ENCODE results near the gene SKAP1.

SKAP1 gene

GRCh38 chr17:48388955-48389743, 40.9 kb downstream of the SKAP1 start:
- peak; percentile 95 for DNase-seq (ENCODE audit: low read depth, low spot score)
- peak overlapping the region; percentile 52; the same call in 1 of the 2 replicates for H3K4me3 ChIP-seq
- no peak for TF ChIP-seq EZH2 (IDR thresholded peaks at IDR 0.05)
- peak; percentile 19 for TF ChIP-seq FOXP2 (optimal IDR thresholded peaks at IDR 0.05; ENCODE audit: control extremely low read depth, extremely low read length, insufficient read depth)
- no peak overlapping the region for H3K9ac ChIP-seq (ENCODE audit: insufficient read length)
- no peaks in the 10 kb centered on the region for H3K36me3 ChIP-seq (ENCODE audit: insufficient read depth, low read length)
- no peaks in the 10 kb centered on the region for H3K9me3 ChIP-seq (ENCODE audit: low read depth, low read length)
- peak overlapping the region; percentile 45; the same call in 1 of the 2 replicates for H3K27ac ChIP-seq

- no peaks in the 10 kb centered on the region for H3K36me3 ChIP-seq (ENCODE audit: insufficient read depth, low read length)
- H3K9ac ChIP-seq (ENCODE audit: insufficient read length) = no peak overlapping the region
- H3K9me3 ChIP-seq (ENCODE audit: low read depth, low read length) = no peaks in the 10 kb centered on the region
- H3K4me3 ChIP-seq = no peak overlapping the region
- H3K27ac ChIP-seq = no peak overlapping the region
- TF ChIP-seq EZH2 (IDR thresholded peaks at IDR 0.05) (no peak), FOXP2 (optimal IDR thresholded peaks at IDR 0.05; ENCODE audit: control extremely low read depth, extremely low read length, insufficient read depth) (no peak), POLR2AphosphoS5 (IDR thresholded peaks at IDR 0.05; ENCODE audit: borderline replicate concordance, low read depth, low read length) (no peak)
- no peak for DNase-seq (ENCODE audit: low read depth, low spot score)
These were observed 43.2 kb downstream of the SKAP1 start for GRCh38 chr17:48386826-48387225.

- H3K9me3 ChIP-seq (ENCODE audit: low read depth, low read length) = no peaks in the 10 kb centered on the region
- no peak overlapping the region for H3K9ac ChIP-seq (ENCODE audit: insufficient read length)
- H3K4me3 ChIP-seq = no peak overlapping the region
- H3K27ac ChIP-seq = no peak overlapping the region
- no peaks in the 10 kb centered on the region for H3K36me3 ChIP-seq (ENCODE audit: insufficient read depth, low read length)
- no peak for DNase-seq (ENCODE audit: low read depth, low spot score)
- TF ChIP-seq POLR2AphosphoS5 (IDR thresholded peaks at IDR 0.05; ENCODE audit: borderline replicate concordance, low read depth, low read length) (no peak), FOXP2 (optimal IDR thresholded peaks at IDR 0.05; ENCODE audit: control extremely low read depth, extremely low read length, insufficient read depth) (no peak)
These were observed 44.7 kb downstream of the SKAP1 start for GRCh38 chr17:48385319-48385718.

- no peak for TF ChIP-seq POLR2AphosphoS5 (IDR thresholded peaks at IDR 0.05; ENCODE audit: borderline replicate concordance, low read depth, low read length)
- no peak for TF ChIP-seq FOXP2 (optimal IDR thresholded peaks at IDR 0.05; ENCODE audit: control extremely low read depth, extremely low read length, insufficient read depth)
- no peak for TF ChIP-seq EZH2 (IDR thresholded peaks at IDR 0.05)
- Histone ChIP-seq H3K36me3 (ENCODE audit: insufficient read depth, low read length) (no peaks in the 10 kb centered on the region), H3K9me3 (ENCODE audit: low read depth, low read length) (no peaks in the 10 kb centered on the region), H3K27ac (no peak overlapping the region), H3K4me3 (no peak overlapping the region), H3K9ac (ENCODE audit: insufficient read length) (no peak overlapping the region)
- DNase-seq (ENCODE audit: low read depth, low spot score) = no peak
These were observed 45.9 kb downstream of the SKAP1 start for GRCh38 chr17:48384164-48384563.

- TF ChIP-seq FOXP2 (optimal IDR thresholded peaks at IDR 0.05; ENCODE audit: control extremely low read depth, extremely low read length, insufficient read depth) (no peak), EZH2 (IDR thresholded peaks at IDR 0.05) (no peak), POLR2AphosphoS5 (IDR thresholded peaks at IDR 0.05; ENCODE audit: borderline replicate concordance, low read depth, low read length) (no peak)
- Histone ChIP-seq H3K9ac (ENCODE audit: insufficient read length) (no peak overlapping the region), H3K36me3 (ENCODE audit: insufficient read depth, low read length) (no peaks in the 10 kb centered on the region), H3K27ac (no peak overlapping the region), H3K9me3 (ENCODE audit: low read depth, low read length) (no peaks in the 10 kb centered on the region), H3K4me3 (no peak overlapping the region)
- no peak for DNase-seq (ENCODE audit: low read depth, low spot score)
These were observed 47.0 kb downstream of the SKAP1 start for GRCh38 chr17:48382989-48383388.

- H3K27ac ChIP-seq = no peak overlapping the region
- DNase-seq (ENCODE audit: low read depth, low spot score) = no peak
- no peak overlapping the region for H3K9ac ChIP-seq (ENCODE audit: insufficient read length)
- H3K36me3 ChIP-seq (ENCODE audit: insufficient read depth, low read length) = no peaks in the 10 kb centered on the region
- H3K9me3 ChIP-seq (ENCODE audit: low read depth, low read length) = no peaks in the 10 kb centered on the region
- TF ChIP-seq FOXP2 (optimal IDR thresholded peaks at IDR 0.05; ENCODE audit: control extremely low read depth, extremely low read length, insufficient read depth) (no peak), POLR2AphosphoS5 (IDR thresholded peaks at IDR 0.05; ENCODE audit: borderline replicate concordance, low read depth, low read length) (no peak), EZH2 (IDR thresholded peaks at IDR 0.05) (no peak)
- no peak overlapping the region for H3K4me3 ChIP-seq
These were observed 51.2 kb downstream of the SKAP1 start for GRCh38 chr17:48378708-48379392.

GRCh38 chr17:48378238-48378637, 51.8 kb downstream of the SKAP1 start:
- H3K9me3 ChIP-seq (ENCODE audit: low read depth, low read length) = no peaks in the 10 kb centered on the region
- TF ChIP-seq FOXP2 (optimal IDR thresholded peaks at IDR 0.05; ENCODE audit: control extremely low read depth, extremely low read length, insufficient read depth) = no peak
- TF ChIP-seq EZH2 (IDR thresholded peaks at IDR 0.05) = no peak
- TF ChIP-seq POLR2AphosphoS5 (IDR thresholded peaks at IDR 0.05; ENCODE audit: borderline replicate concordance, low read depth, low read length) = no peak
- no peak overlapping the region for H3K9ac ChIP-seq (ENCODE audit: insufficient read length)
- H3K4me3 ChIP-seq = no peak overlapping the region
- no peaks in the 10 kb centered on the region for H3K36me3 ChIP-seq (ENCODE audit: insufficient read depth, low read length)
- no peak overlapping the region for H3K27ac ChIP-seq
- no peak for DNase-seq (ENCODE audit: low read depth, low spot score)

GRCh38 chr17:48376682-48377325, 53.2 kb downstream of the SKAP1 start:
- Histone ChIP-seq H3K27ac (no peak overlapping the region), H3K9me3 (ENCODE audit: low read depth, low read length) (no peaks in the 10 kb centered on the region), H3K4me3 (no peak overlapping the region), H3K36me3 (ENCODE audit: insufficient read depth, low read length) (no peaks in the 10 kb centered on the region), H3K9ac (ENCODE audit: insufficient read length) (no peak overlapping the region)
- DNase-seq (ENCODE audit: low read depth, low spot score) = no peak
- TF ChIP-seq EZH2 (IDR thresholded peaks at IDR 0.05) (no peak), FOXP2 (optimal IDR thresholded peaks at IDR 0.05; ENCODE audit: control extremely low read depth, extremely low read length, insufficient read depth) (no peak), POLR2AphosphoS5 (IDR thresholded peaks at IDR 0.05; ENCODE audit: borderline replicate concordance, low read depth, low read length) (no peak)

Data from SK-N-MC (cell line).